Smooth muscle cell (in vitro differentiated cells): ENCODE results near the gene RIN2. TPM values are rescaled to one million over a fixed set of nuclear protein-coding genes. Genes with fewer than 3 reads are reported as not detected.

Experiments
- DNase-seq: peaks from one replicate; lab custom pipeline; 2025; ENCODE audit not compliant: unreplicated experiment; lab: John Stamatoyannopoulos, UW
- H2AFZ ChIP-seq: fragments of 200-600 bp; sonication (generic); 2 replicates; pipeline ENCODE4 v1.6.0; 2016; ENCODE audit warnings: antibody characterized with exemption, low read depth, mild to moderate bottlenecking
- H3F3A ChIP-seq: fragments of 200-600 bp; sonication (generic); 2 replicates; pipeline ENCODE4 v1.6.0; 2017; ENCODE audit warnings: antibody characterized with exemption, low read depth
- H3K27ac ChIP-seq: fragments of 200-600 bp; sonication (generic); 2 replicates; pipeline ENCODE4 v1.5.1; 2016; ENCODE audit warnings: low read depth, mild to moderate bottlenecking
- H3K27me3 ChIP-seq: fragments of 200-600 bp; sonication (generic); 2 replicates; pipeline ENCODE4 v1.6.1; 2016; ENCODE audit warnings: low read depth, mild to moderate bottlenecking
- H3K36me3 ChIP-seq: fragments of 200-600 bp; sonication (generic); 2 replicates; pipeline ENCODE4 v1.5.1; 2016; ENCODE audit warnings: low read depth
- H3K4me1 ChIP-seq: fragments of 200-600 bp; sonication (generic); 2 replicates; pipeline ENCODE4 v1.5.1; 2016; ENCODE audit warnings: low read depth
- H3K4me2 ChIP-seq: fragments of 200-600 bp; sonication (generic); 2 replicates; pipeline ENCODE4 v1.6.0; 2016; ENCODE audit warnings: mild to moderate bottlenecking
- H3K4me3 ChIP-seq: fragments of 200-600 bp; sonication (generic); 2 replicates; pipeline ENCODE4 v1.5.1; 2016; ENCODE audit warnings: mild to moderate bottlenecking
- H3K79me2 ChIP-seq: fragments of 200-600 bp; sonication (generic); 2 replicates; pipeline ENCODE4 v1.6.0; 2016; ENCODE audit warnings: low read depth, mild to moderate bottlenecking
- H3K9ac ChIP-seq: fragments of 200-600 bp; sonication (generic); 2 replicates; pipeline ENCODE4 v1.6.0; 2016; ENCODE audit warnings: low read depth
- H3K9me3 ChIP-seq: fragments of 200-600 bp; sonication (generic); replicated peaks from 2 replicates; pipeline ENCODE4 v1.5.1; 2016; ENCODE audit warnings: low read depth
- H4K20me1 ChIP-seq: fragments of 200-600 bp; sonication (generic); 2 replicates; pipeline ENCODE4 v1.6.0; 2016; ENCODE audit warnings: low read depth
- CTCF ChIP-seq: fragments of 200-600 bp; sonication (generic); IDR thresholded peaks from 2 replicates; pipeline ENCODE4 v1.5.1; 2017; ENCODE audit warnings: borderline replicate concordance, mild to moderate bottlenecking, antibody characterized with exemption; ENCODE audit not compliant: insufficient read depth, poor library complexity, severe bottlenecking
- WGBS: methylation state at CpG from one replicate; pipeline ENCODE4 v1.1.7; 2016; ENCODE audit warnings: low lambda C conversion rate; 5-methylcytosine and 5-hydroxymethylcytosine counted together
- polyA plus RNA-seq: library from polyadenylated mRNA; unstranded; fragments of >200 nt; fragmentation: Nextera tagmentation; extraction: Ambion mirVana; gene quantifications from 2 replicates; pipeline ENCODE4 v1.2.1, GENCODE V29; 2016
- total RNA-seq: library from RNA; depleted of rRNA; stranded (reverse); fragments of >200 nt; gene quantifications from 2 replicates; pipeline ENCODE4 v1.2.3, GENCODE V29; 2014

Gene RIN2
- total and polyA plus RNA-seq, 2 experiments from 2014 or later = 16.0 to 26.9 TPM

DNA sequence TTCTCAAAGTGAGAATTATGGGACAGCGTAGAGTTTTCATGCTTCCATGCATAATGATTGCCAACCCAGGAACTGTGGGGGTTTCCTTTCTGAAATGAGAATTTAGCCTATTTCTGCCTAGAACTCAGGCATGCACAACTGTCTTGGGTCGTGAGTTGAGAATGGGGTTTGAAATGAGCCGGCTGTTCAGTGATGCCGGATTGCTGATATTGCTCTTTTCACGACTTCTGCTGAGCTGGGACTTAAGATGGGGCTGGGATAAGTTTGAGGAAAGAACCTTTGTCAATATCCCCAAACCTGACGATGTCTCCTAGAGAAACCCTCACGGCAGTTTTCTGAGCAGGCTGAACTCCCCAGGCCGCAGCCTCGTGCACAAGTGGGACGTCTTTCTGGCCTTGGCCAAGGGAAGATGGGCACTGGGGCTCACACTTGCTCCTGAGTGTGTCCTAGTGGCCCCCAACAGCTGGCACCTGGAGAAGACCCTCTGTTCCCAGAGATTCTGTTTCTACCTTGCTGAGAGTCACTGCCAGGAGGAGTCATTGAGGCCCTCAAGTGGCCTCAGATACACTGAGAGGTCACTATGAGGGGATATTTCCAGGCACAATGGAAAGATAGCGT is 34.1 kb upstream of the RIN2 start:
- no peak overlapping the region for H3K4me2 ChIP-seq
- H2AFZ ChIP-seq = no peak overlapping the region
- no peaks in the 10 kb centered on the region for H3K9me3 ChIP-seq
- no peak for DNase-seq
- no peaks in the 10 kb centered on the region for H3K79me2 ChIP-seq
- no peaks in the 10 kb centered on the region for H4K20me1 ChIP-seq
- no peaks in the 10 kb centered on the region for H3K4me1 ChIP-seq
- H3K36me3 ChIP-seq = no peaks in the 10 kb centered on the region
- H3K9ac ChIP-seq = no peak overlapping the region
- 87% methylated on average over 11 of the region's 11 CpGs for WGBS
- TF ChIP-seq CTCF = no peak
- no peaks in the 10 kb centered on the region for H3F3A ChIP-seq
- no peak overlapping the region for H3K4me3 ChIP-seq
- no peaks in the 10 kb centered on the region for H3K27me3 ChIP-seq
- no peak overlapping the region for H3K27ac ChIP-seq

DNA sequence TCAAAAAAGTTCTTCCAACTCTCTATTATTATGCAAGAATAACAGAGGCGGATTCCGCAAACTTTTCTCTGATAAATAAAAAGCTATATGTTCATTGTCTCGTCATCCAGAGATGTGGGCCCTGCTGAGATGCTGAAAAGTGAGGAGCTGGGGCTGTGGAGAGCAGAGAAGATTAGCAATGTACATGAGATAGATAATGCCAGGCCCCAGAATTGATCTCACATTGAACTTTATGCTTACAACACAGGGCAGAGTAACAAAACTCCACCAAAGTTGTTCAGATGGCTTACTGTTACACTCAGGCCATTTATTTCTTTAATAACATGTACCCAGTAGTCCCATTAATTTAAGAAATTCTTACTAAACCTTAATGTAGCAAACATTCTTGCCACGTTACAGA is 32.7 kb upstream of the RIN2 start:
- Histone ChIP-seq H3K9me3 (no peaks in the 10 kb centered on the region), H2AFZ (no peak overlapping the region), H3K79me2 (no peaks in the 10 kb centered on the region), H4K20me1 (no peaks in the 10 kb centered on the region), H3K27me3 (no peaks in the 10 kb centered on the region), H3K4me3 (no peak overlapping the region), H3K4me1 (no peaks in the 10 kb centered on the region), H3K4me2 (no peak overlapping the region), H3K36me3 (no peaks in the 10 kb centered on the region), H3F3A (no peaks in the 10 kb centered on the region), H3K27ac (no peak overlapping the region), H3K9ac (no peak overlapping the region)
- WGBS = 95% methylated on average over 4 of the region's 4 CpGs
- no peak for DNase-seq
- TF ChIP-seq CTCF = no peak

GRCh38 chr20:19725814-19726525 is 32.1 kb upstream of the RIN2 start:
- 91% methylated on average over 1 of the region's 1 CpG for WGBS

More at GRCh38 chr20:19725814-19726525, 32.1 kb upstream of the RIN2 start:
- no peak overlapping the region for H3K27ac ChIP-seq
- H3K4me3 ChIP-seq = no peak overlapping the region
- H3K9ac ChIP-seq = no peak overlapping the region
- no peaks in the 10 kb centered on the region for H3K4me1 ChIP-seq
- no peak overlapping the region for H3K4me2 ChIP-seq
- no peaks in the 10 kb centered on the region for H3K36me3 ChIP-seq
- no peak for TF ChIP-seq CTCF
- DNase-seq = no peak
- H3K27me3 ChIP-seq = no peaks in the 10 kb centered on the region
- H4K20me1 ChIP-seq = no peaks in the 10 kb centered on the region
- no peaks in the 10 kb centered on the region for H3K9me3 ChIP-seq
- no peaks in the 10 kb centered on the region for H3K79me2 ChIP-seq
- no peaks in the 10 kb centered on the region for H3F3A ChIP-seq
- no peak overlapping the region for H2AFZ ChIP-seq
